ENCODE measurements around the gene SNRPE.

SNRPE gene

GRCh38 chr1:203880606-203881005 is 19.2 kb downstream of the SNRPE start:
- no peak for DNase-seq (ENCODE audit: low read depth)

- DNase-seq (ENCODE audit: low read depth) = no peak
Measured at GRCh38 chr1:203888807-203889251, 27.4 kb downstream of the SNRPE start.

GRCh38 chr1:203891950-203892349 is 30.6 kb downstream of the SNRPE start:
- DNase-seq (ENCODE audit: low read depth) = no peak

GRCh38 chr1:203898458-203899352 is 37.3 kb downstream of the SNRPE start:
- no peak for DNase-seq (ENCODE audit: low read depth)

GRCh38 chr1:203899353-203899716 is 37.9 kb downstream of the SNRPE start:
- no peak for DNase-seq (ENCODE audit: low read depth)

GRCh38 chr1:203899869-203900714 is 38.7 kb downstream of the SNRPE start:
- DNase-seq (ENCODE audit: low read depth) = no peak

- no peak for DNase-seq (ENCODE audit: low read depth)
Measured at GRCh38 chr1:203901581-203901980, 40.2 kb downstream of the SNRPE start.

- DNase-seq (ENCODE audit: low read depth) = no peak
Measured at GRCh38 chr1:203905275-203905674, 43.9 kb downstream of the SNRPE start.

GRCh38 chr1:203906932-203907331 is 45.5 kb downstream of the SNRPE start:
- DNase-seq (ENCODE audit: low read depth) = no peak

GRCh38 chr1:203907901-203908300 is 46.5 kb downstream of the SNRPE start:
- no peak for DNase-seq (ENCODE audit: low read depth)

GRCh38 chr1:203911806-203912205 is 50.4 kb downstream of the SNRPE start:
- DNase-seq (ENCODE audit: low read depth) = no peak

GRCh38 chr1:203913073-203913521 is 51.7 kb downstream of the SNRPE start:
- DNase-seq (ENCODE audit: low read depth) = no peak

- no peak for DNase-seq (ENCODE audit: low read depth)
Measured at GRCh38 chr1:203914292-203914691, 52.9 kb downstream of the SNRPE start.

GRCh38 chr1:203915811-203916210 is 54.4 kb downstream of the SNRPE start:
- no peak for DNase-seq (ENCODE audit: low read depth)

- no peak for DNase-seq (ENCODE audit: low read depth)
Measured at GRCh38 chr1:203916756-203917155, 55.4 kb downstream of the SNRPE start.
